K562 (cell line): ENCODE measurements around the gene VGLL4.

ENCODE experiments used
- ADNP ChIP-seq: fragments of 200-800 bp; sonication (Bioruptor generic); IDR thresholded peaks from 2 replicates; pipeline ENCODE4 v1.6.1; 2016; ENCODE audit warnings: missing genetic modification characterization, missing compliant biosample characterization
- BCLAF1 ChIP-seq, 2 experiments: fragments of 450-650 bp in 1 of 2; IDR thresholded peaks; 2 replicates each; pipeline ENCODE4 v1.6.1; 2011 to 2017; ENCODE audit warnings: low read depth in 2 of 2, antibody characterized with exemption in 1 of 2, borderline replicate concordance in 1 of 2, low read length in 1 of 2, mild to moderate bottlenecking in 1 of 2, mixed read lengths in 1 of 2; ENCODE audit not compliant: control insufficient read depth in 1 of 2
- FOSL1 ChIP-seq: fragments of 200-800 bp; sonication (Bioruptor generic); conservative IDR thresholded peaks from 2 replicates; pipeline ENCODE4 v1.6.1; 2016; ENCODE audit warnings: missing genetic modification characterization, missing compliant biosample characterization
- ZFP1 ChIP-seq: fragments of 450-650 bp; formaldehyde crosslinking; IDR thresholded peaks from 2 replicates; pipeline ENCODE4 v1.4.0; 2020; ENCODE audit warnings: mild to moderate bottlenecking, mixed read lengths
- ZNF511 ChIP-seq: sonication (generic); formaldehyde crosslinking; IDR thresholded peaks from 2 replicates; pipeline ENCODE4 v1.8.0; 2022; ENCODE audit warnings: mild to moderate bottlenecking, missing genetic modification reagents
- ZSCAN32 ChIP-seq: fragments of 450-650 bp; formaldehyde crosslinking; IDR thresholded peaks from 2 replicates; pipeline ENCODE4 v1.4.0; 2020; ENCODE audit warnings: mild to moderate bottlenecking, moderate library complexity
- TF ChIP-seq, protein P1 (sequence below), 2 experiments: fragments of 200-800 bp in 1 of 2; sonication (Bioruptor generic) in 1 of 2; sonication (generic) in 1 of 2; formaldehyde crosslinking in 1 of 2; IDR thresholded peaks in 1 of 2; conservative IDR thresholded peaks in 1 of 2; 2 replicates each; pipeline versions ENCODE4 v1.5.0 to v1.6.1; 2016 to 2020; ENCODE audit warnings: missing compliant biosample characterization in 1 of 2, missing genetic modification characterization in 1 of 2, missing genetic modification reagents in 1 of 2
- TF ChIP-seq, protein P2 (sequence below), 3 experiments: IDR thresholded peaks in 2 of 3; conservative IDR thresholded peaks in 1 of 3; 2 replicates each; pipeline ENCODE4 v1.5.1; 2011 to 2012; ENCODE audit warnings: low read length in 3 of 3, mild to moderate bottlenecking in 3 of 3, control low read depth in 2 of 3, improper control_type of control experiment in 1 of 3, inconsistent platforms in 1 of 3, low read depth in 1 of 3, mixed read lengths in 1 of 3, moderate library complexity in 1 of 3; ENCODE audit not compliant: insufficient read depth in 2 of 3

DNA sequence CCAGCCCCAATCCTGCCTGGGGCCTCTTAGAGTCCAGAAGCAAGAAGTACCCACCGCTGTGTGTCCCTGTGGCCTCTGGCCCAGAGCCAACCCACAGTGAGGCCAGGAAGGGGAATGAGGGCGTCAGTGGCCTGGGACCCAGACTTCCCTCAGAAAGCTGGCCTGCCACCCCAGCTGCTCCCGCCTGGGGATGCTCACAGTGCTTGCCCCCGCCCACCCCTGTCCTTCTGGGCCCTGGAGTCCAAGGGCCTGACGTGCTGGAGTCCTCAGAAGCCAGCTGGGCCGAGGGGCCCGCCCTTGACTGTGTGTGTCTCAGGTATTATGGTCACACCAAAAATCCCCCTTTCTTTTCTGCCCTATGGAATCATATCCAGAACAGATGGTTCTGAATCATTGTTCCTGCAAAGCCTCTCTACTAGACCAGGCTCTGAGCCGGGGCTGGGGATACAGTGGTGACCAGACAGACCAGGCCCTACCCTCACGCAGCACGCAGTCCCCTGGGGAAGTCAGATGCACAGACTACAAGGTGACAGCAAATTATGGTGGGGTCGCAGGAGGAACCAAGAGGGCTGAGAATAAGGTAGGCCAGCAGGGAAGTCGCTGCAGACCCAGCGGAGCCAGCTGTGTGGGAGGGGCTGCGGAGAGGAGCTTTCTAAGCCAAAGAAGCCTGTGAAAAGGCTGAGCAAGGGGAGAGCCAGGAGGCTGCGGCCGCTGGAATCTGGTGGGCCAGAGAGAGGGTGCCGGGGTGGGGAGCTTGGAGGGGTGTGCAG lies 99.1 kb downstream of the VGLL4 start:
- TF ChIP-seq BCLAF1 (IDR thresholded peaks at IDR 0.05; ENCODE audit: borderline replicate concordance in 1 of 2, control insufficient read depth in 1 of 2, low read depth in 2 of 2, low read length in 1 of 2) (no peak), ADNP (tag) (no peak), FOSL1 (no peak), ZFP1 (CRISPR knock-in tag) (no peak), ZSCAN32 (CRISPR knock-in tag) (no peak), ZNF511 (CRISPR knock-in tag) (no peak)
- TF ChIP-seq, protein P1, sequence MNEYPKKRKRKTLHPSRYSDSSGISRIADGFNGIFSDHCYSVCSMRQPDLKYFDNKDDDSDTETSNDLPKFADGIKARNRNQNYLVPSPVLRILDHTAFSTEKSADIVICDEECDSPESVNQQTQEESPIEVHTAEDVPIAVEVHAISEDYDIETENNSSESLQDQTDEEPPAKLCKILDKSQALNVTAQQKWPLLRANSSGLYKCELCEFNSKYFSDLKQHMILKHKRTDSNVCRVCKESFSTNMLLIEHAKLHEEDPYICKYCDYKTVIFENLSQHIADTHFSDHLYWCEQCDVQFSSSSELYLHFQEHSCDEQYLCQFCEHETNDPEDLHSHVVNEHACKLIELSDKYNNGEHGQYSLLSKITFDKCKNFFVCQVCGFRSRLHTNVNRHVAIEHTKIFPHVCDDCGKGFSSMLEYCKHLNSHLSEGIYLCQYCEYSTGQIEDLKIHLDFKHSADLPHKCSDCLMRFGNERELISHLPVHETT (CRISPR knock-in tag; conservative IDR thresholded peaks at IDR 0.05 in 1 of 2, IDR thresholded peaks at IDR 0.05 in 1 of 2), result no peak
- TF ChIP-seq, protein P2, sequence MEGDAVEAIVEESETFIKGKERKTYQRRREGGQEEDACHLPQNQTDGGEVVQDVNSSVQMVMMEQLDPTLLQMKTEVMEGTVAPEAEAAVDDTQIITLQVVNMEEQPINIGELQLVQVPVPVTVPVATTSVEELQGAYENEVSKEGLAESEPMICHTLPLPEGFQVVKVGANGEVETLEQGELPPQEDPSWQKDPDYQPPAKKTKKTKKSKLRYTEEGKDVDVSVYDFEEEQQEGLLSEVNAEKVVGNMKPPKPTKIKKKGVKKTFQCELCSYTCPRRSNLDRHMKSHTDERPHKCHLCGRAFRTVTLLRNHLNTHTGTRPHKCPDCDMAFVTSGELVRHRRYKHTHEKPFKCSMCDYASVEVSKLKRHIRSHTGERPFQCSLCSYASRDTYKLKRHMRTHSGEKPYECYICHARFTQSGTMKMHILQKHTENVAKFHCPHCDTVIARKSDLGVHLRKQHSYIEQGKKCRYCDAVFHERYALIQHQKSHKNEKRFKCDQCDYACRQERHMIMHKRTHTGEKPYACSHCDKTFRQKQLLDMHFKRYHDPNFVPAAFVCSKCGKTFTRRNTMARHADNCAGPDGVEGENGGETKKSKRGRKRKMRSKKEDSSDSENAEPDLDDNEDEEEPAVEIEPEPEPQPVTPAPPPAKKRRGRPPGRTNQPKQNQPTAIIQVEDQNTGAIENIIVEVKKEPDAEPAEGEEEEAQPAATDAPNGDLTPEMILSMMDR (IDR thresholded peaks at IDR 0.05 in 2 of 3, conservative IDR thresholded peaks at IDR 0.05 in 1 of 3; ENCODE audit: insufficient read depth in 2 of 3, low read depth in 1 of 3, low read length in 3 of 3), result no peak
